SK-N-DZ (cell line): ENCODE results near the gene PIK3C2G.
A peak's percentile ranks its signal among the peaks of the same experiment; 100 is the strongest.
"Not testable (repeated sequence)": the region's sequence is repeated elsewhere in the genome, so short reads cannot be mapped to it uniquely, and the experiment has no call there.

Experiments
- DNase-seq: peaks from one replicate; pipeline ENCODE4 v3.0.0-alpha.2; 2015; ENCODE audit warnings: low spot score

PIK3C2G gene

DNA sequence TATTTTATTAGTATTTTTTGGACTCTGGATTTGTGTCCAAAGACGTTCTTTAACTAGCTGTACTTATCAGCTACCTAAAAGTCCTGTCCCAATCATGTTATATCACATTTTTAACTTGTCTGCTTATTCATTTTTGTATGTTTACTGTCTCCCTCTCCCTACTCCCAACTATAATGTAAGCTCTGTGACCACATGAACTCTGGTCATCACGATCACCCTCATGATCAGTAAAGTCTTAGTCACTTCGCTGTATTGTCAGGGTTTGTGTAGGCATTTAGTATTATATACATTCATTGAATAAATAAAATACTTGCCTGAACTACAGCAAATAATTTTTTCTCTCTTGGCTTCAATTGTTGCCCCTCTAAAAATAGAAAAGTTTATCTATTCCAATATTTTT, 211.0 kb downstream of the PIK3C2G start:
- no peak for DNase-seq

- DNase-seq, result no peak
Observed at GRCh38 chr12:18472806-18473205, 211.5 kb downstream of the PIK3C2G start.

DNA sequence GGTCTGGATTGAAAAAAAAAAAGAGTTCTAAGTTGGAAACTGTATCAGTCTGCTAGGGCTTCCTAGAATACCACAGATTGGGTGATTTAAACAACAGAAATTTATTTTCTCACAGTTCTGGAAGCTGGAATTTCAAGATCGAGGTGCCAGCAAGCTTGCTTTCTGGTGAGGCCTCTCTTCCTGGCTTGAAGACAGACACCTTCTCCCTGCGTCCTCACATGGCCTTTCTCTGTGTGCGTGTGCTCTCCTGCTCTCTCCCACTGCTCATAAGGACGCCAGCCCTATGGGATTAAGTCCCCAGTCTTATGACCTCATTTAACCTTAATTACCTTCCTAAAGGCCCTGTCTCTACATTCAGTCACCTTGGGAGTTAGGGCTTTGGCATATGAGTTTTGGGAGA, 215.5 kb downstream of the PIK3C2G start:
- peak; percentile 21 for DNase-seq

DNA sequence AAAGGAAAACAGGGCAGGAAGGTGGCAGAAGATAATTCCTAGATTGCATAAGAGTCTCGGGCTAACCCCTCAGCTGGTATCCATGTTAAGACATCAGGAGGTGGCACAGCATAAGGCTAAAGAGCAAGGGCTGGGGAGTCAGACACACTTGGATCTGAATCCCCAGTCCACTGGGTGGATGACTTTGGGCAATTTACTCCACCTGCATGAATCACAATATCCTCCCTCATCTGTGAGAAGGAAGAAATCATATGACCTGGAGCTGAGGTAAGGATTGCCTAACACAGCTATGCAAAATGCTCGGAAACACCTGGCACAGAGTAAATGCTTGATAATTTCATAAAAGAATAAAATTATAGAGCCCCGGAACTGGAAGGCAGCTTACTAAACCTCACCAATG, 217.9 kb downstream of the PIK3C2G start:
- no peak for DNase-seq

GRCh38 chr12:18482601-18483120, 221.3 kb downstream of the PIK3C2G start:
- no peak for DNase-seq

DNA sequence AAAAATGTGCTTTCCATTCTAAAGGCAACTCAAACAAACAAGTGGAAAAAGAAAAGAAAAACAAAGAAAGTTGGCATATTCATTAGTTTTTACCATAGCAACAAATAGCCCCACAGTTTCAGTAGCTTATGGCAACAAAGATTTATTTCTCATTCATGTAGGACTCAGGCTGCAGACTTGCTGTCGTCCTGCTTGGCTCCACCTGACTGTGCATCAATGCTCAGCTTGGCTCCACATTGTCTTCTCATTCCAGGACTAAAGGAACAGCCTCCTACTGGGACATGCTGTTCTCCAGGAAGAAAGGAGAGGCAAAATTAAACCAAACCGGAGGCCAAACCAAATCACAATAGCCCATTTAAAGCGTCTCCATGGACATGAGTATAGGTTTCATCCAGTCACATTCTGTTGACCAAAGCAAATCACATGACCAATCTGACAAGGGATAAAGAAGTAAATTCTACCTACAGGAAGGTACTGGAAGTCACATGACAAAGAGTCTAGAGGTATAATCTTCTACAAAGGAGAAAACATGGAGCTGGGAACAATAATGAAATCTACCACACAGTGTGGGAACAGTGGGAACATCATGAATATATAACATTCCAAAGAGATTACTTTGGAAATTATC, 222.5 kb downstream of the PIK3C2G start:
- DNase-seq, result no peak

DNA sequence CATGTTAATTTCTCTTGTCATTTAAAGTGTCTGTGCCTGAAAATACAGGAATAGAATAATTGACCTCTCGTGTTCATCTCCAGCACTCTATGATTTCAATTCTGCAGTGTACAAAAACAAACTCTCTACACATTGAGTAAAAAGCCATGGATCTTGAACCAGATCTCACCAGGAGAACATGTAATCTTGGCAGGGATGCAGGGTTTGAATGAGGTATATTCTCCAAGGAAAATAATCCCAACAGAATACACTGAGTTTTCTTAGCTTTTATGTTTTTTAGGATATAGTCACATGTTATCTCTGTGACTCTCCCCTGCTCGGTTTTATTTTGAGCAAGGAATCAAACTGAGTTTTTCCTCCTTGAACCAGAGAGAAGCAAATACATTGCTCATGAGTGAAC, 224.7 kb downstream of the PIK3C2G start:
- no peak for DNase-seq

DNA sequence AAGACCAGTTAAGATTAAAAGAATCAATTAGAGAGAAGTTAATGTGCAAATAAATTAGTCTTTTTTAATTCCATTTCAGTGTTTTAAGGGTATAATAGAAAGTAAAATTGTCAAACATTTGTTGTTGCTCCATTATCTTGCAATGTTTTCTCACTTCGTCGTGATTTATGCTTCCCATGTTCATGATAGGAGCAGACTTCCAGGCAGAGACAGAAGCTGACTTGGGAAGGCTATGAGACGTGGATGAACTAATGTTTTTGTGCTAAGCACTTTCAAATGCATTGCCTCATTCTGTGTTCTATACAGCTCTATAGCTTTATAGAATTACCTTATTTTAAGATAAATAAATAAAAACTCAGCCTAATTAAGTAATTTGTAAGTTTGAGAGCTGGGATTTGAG, 226.2 kb downstream of the PIK3C2G start:
- no peak for DNase-seq

DNA sequence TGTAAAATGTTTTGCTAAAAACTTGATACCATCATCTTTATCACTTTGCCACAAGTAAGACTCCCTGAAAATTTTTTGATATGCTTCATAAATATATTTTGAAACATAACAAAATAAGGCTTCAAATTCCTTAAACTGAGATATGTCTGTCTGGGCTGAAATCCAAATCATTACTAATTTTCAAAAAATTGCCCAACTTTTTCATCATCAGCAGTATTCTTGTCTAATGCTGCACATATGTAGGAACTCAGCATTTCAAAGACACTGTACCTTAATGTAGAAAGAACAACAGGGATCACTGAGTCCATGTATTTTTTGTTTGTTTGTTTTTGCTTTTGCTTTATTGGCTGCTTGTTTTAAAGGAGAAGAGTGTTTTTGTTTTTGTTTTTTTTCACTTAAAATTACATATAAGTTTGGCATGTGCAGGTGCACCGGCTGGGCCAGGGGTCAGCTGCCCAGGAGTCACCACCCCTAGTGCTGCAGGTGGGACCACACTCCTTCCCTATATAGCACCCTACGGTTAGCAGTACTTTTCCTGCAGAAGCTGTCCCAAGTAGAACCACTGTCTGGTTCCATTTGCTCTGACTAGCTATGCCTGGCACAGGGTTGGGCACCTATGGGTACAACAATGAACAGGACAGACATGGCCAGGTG, 231.2 kb downstream of the PIK3C2G start:
- no peak for DNase-seq

DNA sequence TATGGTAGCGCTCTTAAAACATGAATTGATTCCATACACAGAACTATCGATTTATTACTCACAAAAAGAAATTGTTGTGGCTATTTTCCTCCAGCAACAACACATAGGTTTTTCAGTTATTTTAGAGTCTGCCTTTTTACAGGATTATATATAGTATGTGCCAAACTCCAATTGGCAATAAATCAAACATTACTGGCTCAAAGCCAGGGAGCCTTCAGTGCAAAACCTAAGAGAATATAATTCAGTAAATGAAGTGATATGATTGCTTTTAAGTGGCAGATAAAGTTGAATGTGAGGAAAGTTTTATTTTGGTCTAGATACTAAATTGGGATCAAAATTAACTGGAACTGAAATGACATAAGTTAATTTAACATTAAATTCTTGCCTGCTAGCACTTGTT, 234.8 kb downstream of the PIK3C2G start:
- DNase-seq, result no peak

DNA sequence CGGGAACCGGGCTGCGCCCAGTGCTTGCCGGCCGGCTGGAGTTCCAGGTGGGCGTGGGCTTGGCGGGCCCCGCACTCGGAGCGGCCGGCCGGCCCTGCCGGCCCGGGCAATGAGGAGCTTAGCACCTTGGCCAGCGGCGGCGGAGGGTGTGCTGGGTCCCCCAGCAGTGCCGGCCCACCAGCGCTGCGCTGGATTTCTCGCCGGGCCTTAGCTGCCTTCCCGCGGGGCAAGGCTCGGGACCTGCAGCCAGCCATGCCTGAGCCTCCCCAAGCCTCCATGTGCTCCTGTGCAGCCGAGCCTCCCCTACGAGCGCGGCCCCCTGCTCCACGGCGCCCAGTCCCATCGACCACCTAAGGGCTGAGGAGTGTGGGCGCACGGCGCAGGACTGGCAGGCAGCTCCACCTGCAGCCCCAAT, 238.8 kb downstream of the PIK3C2G start:
- not testable (repeated sequence) for DNase-seq

- not testable (repeated sequence) for DNase-seq
Observed at GRCh38 chr12:18500736-18501135, 239.4 kb downstream of the PIK3C2G start.

DNA sequence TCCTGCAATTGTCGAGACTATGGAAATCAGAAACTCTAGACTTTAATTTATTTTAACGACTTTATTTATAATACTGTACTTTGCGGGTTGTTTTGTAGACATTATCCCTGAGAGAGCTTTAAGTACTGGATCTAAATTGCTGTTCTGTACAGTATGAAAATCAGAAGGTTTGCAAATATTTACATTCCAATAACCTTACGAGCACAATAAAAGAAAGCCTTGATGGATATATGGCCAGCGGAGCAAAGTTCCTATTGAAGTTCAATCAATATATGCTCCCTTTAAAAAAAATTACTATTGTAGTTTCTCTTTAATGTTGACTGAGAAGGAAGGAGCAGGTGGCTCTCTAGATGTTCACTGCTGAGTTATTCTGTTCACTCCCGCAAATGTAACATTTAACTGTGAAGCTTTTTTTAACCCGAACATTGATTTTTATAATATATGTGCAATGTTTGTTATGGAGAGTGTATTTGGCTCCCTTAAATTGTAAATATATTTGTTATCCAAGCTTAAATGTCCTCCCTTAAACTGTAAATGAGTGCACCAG, 241.2 kb downstream of the PIK3C2G start:
- DNase-seq, result no peak

GRCh38 chr12:18521461-18521860, 260.1 kb downstream of the PIK3C2G start:
- no peak for DNase-seq

GRCh38 chr12:18522806-18523205, 261.5 kb downstream of the PIK3C2G start:
- no peak for DNase-seq

GRCh38 chr12:18542497-18542896, 281.2 kb downstream of the PIK3C2G start:
- DNase-seq, result not testable (repeated sequence)

- no peak for DNase-seq
Observed at GRCh38 chr12:18546399-18546798, 285.1 kb downstream of the PIK3C2G start.

DNA sequence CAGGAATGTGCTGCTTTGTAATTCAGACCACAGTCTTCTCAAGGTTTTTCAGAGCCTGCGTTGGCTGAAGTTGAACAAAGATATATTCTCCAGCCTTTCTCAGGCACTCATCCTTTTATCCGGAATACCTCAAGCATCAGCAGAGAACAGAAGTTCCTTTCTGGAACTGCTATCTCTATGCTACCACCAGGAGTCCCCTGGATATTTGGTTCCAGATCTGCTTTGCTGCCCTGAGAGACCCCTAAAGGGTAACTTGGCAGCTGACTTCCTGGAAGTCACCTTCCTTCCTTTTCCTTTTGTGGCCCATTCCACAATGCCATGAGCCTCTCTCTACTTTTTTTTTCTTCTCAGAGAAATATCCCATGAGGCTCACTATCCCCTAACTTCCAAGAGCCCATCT, 288.3 kb downstream of the PIK3C2G start:
- DNase-seq, result no peak

DNA sequence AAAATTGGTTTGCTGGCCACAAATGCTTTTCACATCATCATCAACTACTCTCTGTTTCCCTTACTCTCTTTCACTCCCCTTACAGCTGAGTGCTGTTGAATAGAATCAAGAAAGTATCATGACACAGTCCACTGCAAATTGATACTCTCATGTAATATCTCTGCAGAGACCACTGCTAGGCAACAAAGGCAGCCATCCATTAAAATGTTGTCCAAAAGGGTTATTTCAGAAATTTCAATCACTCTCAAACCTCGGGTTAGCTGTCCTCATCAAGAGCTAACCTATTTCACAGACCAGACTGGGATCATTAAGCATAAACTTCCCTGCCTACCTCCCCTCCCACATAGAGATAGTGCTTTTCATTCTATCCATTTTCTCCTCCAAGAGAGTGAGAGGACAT, 289.8 kb downstream of the PIK3C2G start:
- DNase-seq, result no peak

GRCh38 chr12:18551701-18552100, 290.4 kb downstream of the PIK3C2G start:
- no peak for DNase-seq

DNA sequence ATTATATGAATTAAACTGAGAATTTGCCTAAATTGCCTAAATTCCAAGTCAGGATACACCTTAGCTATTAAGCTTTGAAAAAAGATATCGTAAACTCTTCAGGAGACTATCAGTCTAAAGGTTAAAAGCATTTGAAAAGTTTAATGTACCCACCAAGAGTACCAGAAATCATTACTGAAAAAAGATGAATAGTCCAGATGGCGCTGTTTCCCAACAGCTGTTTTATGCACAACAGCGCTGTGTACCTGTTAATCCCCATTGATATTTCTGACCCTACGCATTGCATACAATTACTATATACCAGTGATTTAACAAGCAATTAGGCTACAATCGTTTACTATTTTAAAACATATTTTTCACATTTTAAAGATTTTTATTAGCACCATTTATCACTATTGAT, 291.5 kb downstream of the PIK3C2G start:
- no peak for DNase-seq

GRCh38 chr12:18556161-18556560, 294.8 kb downstream of the PIK3C2G start:
- DNase-seq, result no peak

DNA sequence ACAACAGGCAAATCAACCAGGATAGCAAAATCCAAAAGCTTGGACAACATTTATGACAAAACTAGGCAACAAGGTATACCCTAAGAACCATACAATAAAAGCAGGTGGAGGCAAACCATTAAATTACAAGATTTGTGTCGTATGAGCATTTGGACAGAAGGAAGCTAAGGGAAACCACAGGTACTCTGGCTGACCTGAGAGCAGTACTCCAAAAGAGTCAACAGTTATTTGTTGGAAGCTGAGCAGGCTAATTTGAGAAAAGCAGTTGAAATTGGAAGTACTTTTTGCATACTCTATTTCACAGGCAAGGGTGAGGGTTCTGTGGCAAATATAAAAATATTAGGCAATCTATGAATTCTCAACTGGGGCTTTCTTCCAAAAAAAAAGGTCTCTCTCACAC, 297.9 kb downstream of the PIK3C2G start:
- DNase-seq, result no peak
